Left renal pelvis (tissue), 4 donors: ENCODE measurements around the gene COLGALT1. TPM values are rescaled to one million over a fixed set of nuclear protein-coding genes. Genes with fewer than 3 reads are reported as not detected.
"Not testable (repeated sequence)": the region's sequence is repeated elsewhere in the genome, so short reads cannot be mapped to it uniquely, and the experiment has no call there.

Experiments used
- DNase-seq, 4 donors: peaks; one replicate each; pipeline ENCODE4 v3.0.0-alpha.2; 2013; ENCODE audit warnings: low read depth in 4 of 4, low spot score in 3 of 4
- polyA plus RNA-seq, 4 donors: library from polyadenylated mRNA; unstranded; fragments of 120-200 nt; gene quantifications; one replicate each; pipeline ENCODE4 v1.2.1, GENCODE V29; 2013; ENCODE audit not compliant: insufficient read length in 4 of 4

The COLGALT1 gene
- polyA plus RNA-seq, 4 donors, result 45.1 to 74.7 (median 52.8) TPM

DNA sequence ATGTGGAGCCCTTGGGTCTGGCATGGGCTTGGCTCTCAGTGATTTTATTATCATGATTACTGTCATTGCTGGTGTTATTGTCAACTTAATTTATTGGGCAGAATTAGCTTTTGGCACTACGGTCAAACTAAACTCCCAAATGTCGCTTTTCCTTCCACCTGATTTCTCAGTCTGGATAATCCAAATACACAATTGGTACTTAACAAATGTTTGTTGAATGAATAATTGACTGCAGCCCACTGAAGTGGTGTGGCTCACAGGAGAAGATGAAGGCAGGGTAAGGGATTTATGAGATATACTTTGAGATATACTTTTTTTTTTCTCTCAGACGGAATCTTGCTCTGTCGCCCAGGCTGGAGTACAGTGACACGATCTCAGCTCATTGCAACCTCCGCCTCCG lies 1.5 kb downstream of the COLGALT1 start:
- no peak for DNase-seq

DNA sequence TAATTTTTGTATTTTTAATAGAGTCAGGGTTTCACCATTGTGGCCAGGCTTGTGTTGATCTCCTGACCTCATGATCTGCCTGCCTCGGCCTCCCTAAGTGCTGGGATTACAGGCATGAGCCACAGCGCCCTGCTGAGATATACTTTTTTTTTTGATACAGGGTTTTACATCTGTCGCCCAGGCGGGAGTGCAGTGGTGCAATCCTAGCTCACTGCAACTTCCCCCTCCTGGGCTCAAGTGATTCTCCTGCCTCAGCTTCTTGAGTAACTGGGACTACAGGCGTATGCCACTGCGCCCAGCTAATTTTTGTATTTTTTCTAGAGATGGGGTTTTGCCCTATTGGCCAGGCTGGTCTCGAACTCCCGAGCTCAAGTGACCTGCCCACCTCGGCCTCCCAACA lies 2.0 kb downstream of the COLGALT1 start:
- no peak for DNase-seq

- DNase-seq, result no peak
Measured at GRCh38 chr19:17560205-17560595, 4.8 kb downstream of the COLGALT1 start.

- no peak for DNase-seq
Measured at GRCh38 chr19:17562097-17562496, 6.6 kb downstream of the COLGALT1 start.

DNA sequence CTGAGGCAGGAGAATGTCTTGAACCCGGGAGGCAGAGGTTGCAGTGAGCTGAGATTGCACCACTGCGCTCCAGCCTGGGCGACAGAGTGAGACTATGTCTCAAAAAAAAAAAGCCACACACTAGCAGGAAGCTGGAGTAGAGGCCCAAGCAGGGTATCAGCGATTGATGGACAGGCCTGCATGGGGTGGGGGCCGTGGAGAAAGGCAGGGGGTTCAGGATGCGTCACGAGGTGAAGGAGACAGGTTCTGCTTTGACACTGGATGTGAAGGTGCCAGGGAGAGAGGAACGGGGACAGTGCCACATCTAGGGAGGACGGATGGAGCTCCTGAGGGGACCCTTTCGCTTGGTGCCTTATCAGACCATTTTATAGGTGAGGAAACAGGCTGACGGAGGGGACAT lies 7.1 kb downstream of the COLGALT1 start:
- no peak for DNase-seq

GRCh38 chr19:17564781-17565180 lies 9.3 kb downstream of the COLGALT1 start:
- DNase-seq, result no peak

DNA sequence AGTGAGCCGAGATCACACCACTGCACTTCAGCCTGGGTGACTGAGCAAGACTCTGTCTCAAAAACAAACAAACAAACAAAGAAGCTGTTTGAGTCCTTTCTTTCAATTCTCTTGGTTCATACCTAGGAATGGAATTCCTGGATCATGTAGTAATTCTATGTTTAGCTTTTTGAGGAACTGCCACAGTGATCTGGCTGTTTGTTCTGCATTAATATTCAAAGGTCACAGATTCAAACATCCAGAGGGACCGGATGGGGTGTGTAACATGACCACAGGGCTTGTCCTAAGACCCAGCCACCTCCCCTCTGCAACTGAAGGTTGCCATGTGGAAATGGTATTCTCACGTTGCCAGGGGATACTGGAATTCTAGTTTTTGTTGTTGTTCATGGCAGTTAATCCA lies 10.2 kb downstream of the COLGALT1 start:
- DNase-seq, result no peak

DNA sequence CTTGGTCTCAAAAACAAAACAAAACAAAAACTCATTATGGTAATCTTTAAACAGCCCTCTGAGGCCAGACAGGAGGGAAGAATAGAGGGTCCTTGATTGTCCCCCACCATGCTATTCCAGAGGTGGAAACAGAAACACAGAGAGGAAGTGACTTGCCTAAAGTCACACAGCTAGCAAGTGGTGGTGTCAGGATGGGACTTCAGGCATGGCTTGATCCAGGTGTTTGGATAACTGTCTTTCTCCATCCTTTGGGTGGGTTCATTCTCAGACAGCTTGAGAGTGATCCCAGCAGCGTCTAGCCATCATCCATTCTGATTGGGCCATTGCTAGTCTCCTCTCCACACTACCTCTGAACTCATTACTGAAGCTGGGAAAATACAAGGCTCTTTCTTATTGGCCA lies 12.5 kb downstream of the COLGALT1 start:
- no peak for DNase-seq

DNA sequence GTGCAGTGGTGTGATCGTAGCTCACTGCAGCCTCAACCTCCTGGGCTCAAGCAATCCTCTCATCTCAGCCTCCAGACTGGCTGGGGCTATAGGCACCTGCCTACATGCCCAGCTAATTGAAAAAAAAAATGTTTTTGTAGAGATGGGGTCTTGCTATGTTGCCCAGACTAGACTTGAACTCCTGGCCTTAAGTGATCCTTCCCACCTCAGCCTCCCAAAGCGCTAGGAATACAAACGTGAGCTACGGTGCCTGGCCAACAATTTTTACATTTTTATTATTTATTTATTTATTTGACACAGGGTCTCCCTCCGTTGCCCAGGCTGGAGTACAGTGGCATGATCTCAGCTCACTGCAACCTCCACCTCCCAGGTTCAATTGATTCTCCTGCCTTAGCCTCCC lies 14.8 kb downstream of the COLGALT1 start:
- DNase-seq, result not testable (repeated sequence)

DNA sequence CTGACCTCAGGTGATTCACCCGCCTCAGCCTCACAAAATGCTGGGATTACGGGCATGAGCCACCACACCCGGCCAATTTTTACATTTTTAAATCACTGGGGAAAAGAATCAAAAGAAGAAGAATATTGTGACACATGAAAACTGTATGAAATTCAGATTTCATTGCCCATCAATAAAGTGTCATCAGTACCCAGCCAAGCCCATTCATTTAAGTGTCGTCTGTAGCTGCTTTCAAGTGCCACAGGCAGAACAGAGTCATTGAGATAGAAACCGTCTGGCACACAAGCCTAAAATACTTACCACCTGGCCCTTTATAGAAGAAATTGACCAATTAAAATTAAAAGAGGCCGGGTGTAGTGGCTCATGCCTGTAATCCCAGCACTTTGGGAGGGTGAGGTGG lies 15.3 kb downstream of the COLGALT1 start:
- DNase-seq, result no peak

GRCh38 chr19:17572638-17573037 lies 17.2 kb downstream of the COLGALT1 start:
- no peak for DNase-seq

GRCh38 chr19:17575871-17576757 lies 20.7 kb downstream of the COLGALT1 start:
- DNase-seq, result no peak

DNA sequence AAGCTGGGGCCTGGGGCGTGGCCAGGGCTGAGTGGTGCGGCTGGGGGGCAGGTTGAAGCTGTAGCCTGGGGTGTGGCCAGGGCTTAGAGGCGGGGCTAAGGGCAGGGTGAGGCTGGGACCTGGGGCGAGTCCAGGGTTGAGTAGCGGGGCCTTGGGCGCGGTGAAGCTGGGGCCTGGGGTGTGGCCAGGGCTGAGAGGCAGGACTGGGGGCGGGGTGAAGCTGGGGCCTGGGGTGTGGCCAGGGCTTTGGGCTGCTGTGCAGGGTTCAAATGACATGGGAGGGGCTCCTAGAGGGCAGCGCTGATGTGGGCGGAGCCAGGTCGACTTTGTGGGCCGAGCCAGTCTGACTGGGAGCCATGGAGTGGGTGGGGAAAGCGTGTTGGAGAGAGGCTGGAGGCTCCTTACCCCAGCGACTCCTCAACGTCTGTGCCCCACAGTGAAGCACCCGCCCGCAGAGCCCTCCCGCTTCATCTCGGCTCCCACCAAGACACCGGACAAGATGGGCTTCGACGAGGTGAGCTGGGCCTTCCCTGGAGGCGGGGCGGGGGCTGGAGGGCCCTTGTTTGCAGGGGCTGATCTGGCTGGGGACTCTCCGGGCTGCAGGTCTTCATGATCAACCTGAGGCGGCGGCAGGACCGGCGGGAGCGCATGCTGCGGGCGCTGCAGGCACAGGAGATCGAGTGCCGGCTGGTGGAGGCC lies 21.5 kb downstream of the COLGALT1 start:
- no peak for DNase-seq

DNA sequence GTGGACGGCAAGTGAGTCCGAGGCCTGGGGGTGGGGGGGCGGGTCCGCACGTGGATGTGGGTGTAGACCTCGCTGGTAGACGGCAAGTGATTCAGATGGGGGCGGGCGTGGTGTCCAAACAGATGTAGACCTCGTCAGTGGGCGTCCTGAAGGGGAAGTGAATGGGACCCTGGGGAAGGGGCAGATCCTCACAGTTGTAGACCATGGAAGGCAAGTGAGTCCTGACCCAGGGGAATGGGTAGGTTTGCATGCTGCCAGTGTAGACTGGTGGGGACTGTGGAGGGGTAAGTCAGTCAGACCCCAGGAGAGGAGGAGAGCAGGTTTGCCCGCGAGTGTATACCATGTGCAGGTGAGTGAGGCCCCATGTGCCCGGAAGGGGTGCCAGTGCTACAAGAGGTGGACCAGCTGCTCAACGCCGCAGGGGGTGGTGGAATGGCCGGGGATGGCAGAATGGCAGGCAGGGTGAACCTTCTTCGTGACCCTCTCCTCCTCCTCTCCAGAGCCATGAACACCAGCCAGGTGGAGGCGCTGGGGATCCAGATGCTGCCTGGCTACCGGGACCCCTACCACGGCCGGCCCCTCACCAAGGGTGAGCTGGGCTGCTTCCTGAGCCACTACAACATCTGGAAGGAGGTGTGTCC lies 22.1 kb downstream of the COLGALT1 start:
- no peak for DNase-seq

GRCh38 chr19:17579661-17580244 lies 24.3 kb downstream of the COLGALT1 start:
- no peak for DNase-seq

DNA sequence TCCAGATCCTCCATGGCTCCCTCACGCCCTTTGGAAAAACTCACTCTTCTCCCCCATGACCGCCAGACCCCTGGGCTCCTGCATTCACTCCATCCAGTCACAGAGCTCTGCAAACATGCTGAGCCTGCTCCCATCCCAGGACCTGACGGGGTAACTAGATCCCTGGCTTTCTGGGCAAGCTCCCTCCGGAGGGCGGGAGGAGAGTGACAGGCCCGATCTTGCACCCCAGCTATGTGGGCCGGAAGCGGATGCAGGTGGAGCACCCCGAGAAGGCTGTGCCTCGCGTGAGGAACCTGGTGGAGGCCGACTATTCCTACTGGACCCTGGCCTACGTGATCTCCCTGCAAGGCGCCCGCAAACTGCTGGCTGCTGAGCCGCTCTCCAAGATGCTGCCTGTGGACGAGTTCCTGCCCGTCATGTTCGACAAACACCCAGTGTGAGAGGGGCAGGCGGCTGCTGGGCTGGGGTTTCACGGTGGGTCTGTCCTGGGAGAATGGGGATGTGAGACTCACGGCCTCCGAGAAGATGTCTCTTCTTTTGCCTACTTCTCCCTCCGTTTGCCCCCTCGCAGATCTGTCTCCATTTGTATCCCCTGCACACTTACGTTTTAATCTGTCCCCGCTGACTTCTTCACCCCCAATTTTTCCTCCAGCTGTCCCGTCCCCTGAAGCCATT lies 25.2 kb downstream of the COLGALT1 start:
- no peak for DNase-seq

DNA sequence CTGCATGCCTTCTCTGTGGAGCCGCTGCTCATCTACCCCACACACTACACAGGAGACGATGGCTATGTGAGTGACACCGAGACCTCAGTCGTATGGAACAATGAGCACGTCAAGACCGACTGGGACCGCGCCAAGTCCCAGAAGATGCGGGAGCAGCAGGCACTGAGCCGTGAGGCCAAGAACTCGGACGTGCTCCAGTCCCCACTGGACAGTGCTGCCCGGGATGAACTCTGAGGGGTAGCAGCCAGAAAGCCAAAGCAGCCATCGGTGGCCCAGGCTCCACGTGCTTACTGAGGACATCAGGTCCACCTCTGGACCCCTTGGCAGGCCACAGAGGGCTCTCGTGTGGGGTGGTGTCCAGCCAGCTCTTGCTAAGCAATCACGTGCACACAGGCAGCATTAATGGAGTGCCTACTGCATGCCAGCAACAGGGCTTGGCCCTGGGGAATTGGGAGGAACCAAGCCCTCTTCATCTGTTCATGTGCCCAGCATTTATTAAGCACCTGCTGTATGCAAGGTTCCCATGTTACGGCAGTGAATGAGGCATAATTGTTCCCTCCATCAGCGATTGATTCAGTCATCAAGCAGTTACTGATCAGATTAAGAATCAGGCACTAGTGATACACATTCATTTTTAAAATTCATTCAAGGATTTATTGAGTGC lies 25.9 kb downstream of the COLGALT1 start:
- no peak for DNase-seq

DNA sequence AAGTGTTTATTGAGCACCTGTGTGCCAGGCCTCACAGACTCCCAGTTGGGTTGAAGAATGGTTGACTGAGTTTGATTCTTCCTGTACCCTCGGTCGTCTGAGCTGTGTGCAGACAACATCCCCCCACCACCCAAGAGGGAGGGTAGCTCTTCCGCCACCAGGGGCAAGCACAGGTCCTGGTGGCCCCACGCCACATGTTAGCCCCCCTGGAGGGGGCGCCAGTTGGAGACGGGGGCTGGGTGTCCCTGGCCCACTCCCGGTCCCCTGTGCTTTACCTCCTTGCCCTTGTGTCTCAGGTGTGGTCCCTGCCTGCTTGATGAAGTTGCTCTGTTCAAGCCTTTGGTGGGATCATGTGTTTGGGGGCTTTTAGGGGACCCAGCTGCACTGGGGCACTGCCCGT lies 27.2 kb downstream of the COLGALT1 start:
- no peak for DNase-seq

- no peak for DNase-seq
Measured at GRCh38 chr19:17584132-17584531, 28.7 kb downstream of the COLGALT1 start.

DNA sequence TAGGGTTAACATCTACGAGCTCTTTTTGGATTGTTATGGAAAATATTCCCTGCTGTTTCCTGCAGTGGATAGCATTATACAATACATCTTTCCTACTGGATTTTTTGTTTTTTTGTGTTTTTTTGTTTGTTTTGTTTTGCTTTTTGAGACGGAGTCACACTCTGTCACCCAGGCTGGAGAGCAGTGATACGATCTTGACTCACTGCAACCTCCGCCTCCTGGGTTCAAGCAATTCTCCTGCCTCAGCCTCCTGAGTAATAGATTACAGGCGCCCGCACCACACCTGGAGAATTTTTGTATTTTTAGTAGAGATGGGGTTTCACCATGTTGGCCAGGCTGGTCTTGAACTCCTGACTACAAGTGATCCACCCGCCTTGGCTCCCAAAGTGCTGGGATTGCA lies 29.9 kb downstream of the COLGALT1 start:
- not testable (repeated sequence) for DNase-seq
